Spleen (tissue), 11 donors: ENCODE results near the gene MMP17. TPM values are rescaled to one million over a fixed set of nuclear protein-coding genes. Genes with fewer than 3 reads are reported as not detected.

Experiments used
- DNase-seq: peaks from one replicate; pipeline ENCODE4 v3.0.0-alpha.2; 2020
- H3K27ac ChIP-seq, 8 donors: fragments of 200-600 bp; sonication (generic) in 7 of 8; 1 replicate in 4 of 8; 2 replicates in 4 of 8; pipeline versions ENCODE4 v1.5.0 to v1.8.0; 2016 to 2021; ENCODE audit warnings: inconsistent platforms in 4 of 8, mild to moderate bottlenecking in 4 of 8, moderate library complexity in 1 of 8
- H3K27me3 ChIP-seq, 7 donors: fragments of 200-600 bp; sonication (generic) in 6 of 7; replicated peaks in 1 of 7; 1 replicate in 4 of 7; 2 replicates in 3 of 7; pipeline versions ENCODE4 v1.5.0 to v1.8.0; 2016 to 2021; ENCODE audit warnings: inconsistent platforms in 3 of 7, mild to moderate bottlenecking in 1 of 7
- H3K36me3 ChIP-seq, 6 donors: fragments of 200-600 bp; sonication (generic) in 5 of 6; 1 replicate in 4 of 6; 2 replicates in 2 of 6; pipeline versions ENCODE4 v1.5.0 to v1.8.0; 2016 to 2021; ENCODE audit warnings: inconsistent platforms in 2 of 6
- H3K4me1 ChIP-seq, 6 donors: fragments of 200-600 bp; sonication (generic) in 5 of 6; 1 replicate in 3 of 6; 2 replicates in 3 of 6; pipeline versions ENCODE4 v1.5.0 to v1.8.0; 2016 to 2021; ENCODE audit warnings: inconsistent platforms in 3 of 6
- H3K4me3 ChIP-seq, 8 donors: fragments of 200-600 bp; sonication (generic) in 7 of 8; 1 replicate in 4 of 8; 2 replicates in 4 of 8; pipeline versions ENCODE4 v1.5.0 to v1.8.0; 2016 to 2021; ENCODE audit warnings: inconsistent platforms in 4 of 8, mild to moderate bottlenecking in 4 of 8, moderate library complexity in 2 of 8
- H3K9me3 ChIP-seq, 8 donors: fragments of 200-600 bp; sonication (generic) in 7 of 8; 1 replicate in 4 of 8; 2 replicates in 4 of 8; pipeline versions ENCODE4 v1.5.0 to v1.8.0; 2016 to 2021; ENCODE audit warnings: inconsistent platforms in 4 of 8
- POLR2A ChIP-seq, 3 donors: fragments of 450-650 bp; IDR thresholded peaks; one replicate each; pipeline ENCODE4 v1.5.1; 2017; ENCODE audit warnings: antibody characterized with exemption in 3 of 3, mild to moderate bottlenecking in 1 of 3
- POLR2AphosphoS5 ChIP-seq, 3 donors: sonication (generic); formaldehyde crosslinking; IDR thresholded peaks; one replicate each; pipeline ENCODE4 v1.5.1; 2017; ENCODE audit warnings: antibody characterized with exemption in 3 of 3
- WGBS, 5 donors: extraction: QIAGEN DNeasy Blood & Tissue Kit in 3 of 5; methylation state at CpG; one replicate each; pipeline versions ENCODE4 v1.1.5 to v1.1.7; 2013 to 2018; 5-methylcytosine and 5-hydroxymethylcytosine counted together
- intact Hi-C: fragments of 100-400 bp; cut with DNase I; formaldehyde crosslinking; loops from one replicate; pipeline ENCODE4 v1.15.0; 2023; ENCODE audit warnings: low total_unique reads
- polyA plus RNA-seq, 3 donors: library from polyadenylated mRNA; stranded (reverse); fragments of 200-250 nt; gene quantifications; one replicate each; pipeline ENCODE4 v1.2.1, GENCODE V29; 2013
- total RNA-seq, 7 donors: library from RNA; depleted of rRNA in 3 of 7; stranded (reverse); fragments of >200 nt in 3 of 7; fragmentation: NEBNext Ultra II Directional in 4 of 7; extraction: Animal tissue kit (Norgen Biotek cat#: 25700) in 4 of 7; gene quantifications; one replicate each; pipeline versions ENCODE4 v1.1.0 to v1.2.1, GENCODE V29; 2016 to 2021
- TF ChIP-seq, protein P1 (sequence below), 11 experiments: fragments of 200-600 bp in 7 of 11; fragments of 450-650 bp in 4 of 11; sonication (generic) in 4 of 11; IDR thresholded peaks in 8 of 11; conservative IDR thresholded peaks in 3 of 11; 1 replicate in 7 of 11; 2 replicates in 4 of 11; pipeline versions ENCODE4 v1.4.0 to v1.8.0; 2016 to 2021; ENCODE audit warnings: antibody characterized with exemption in 11 of 11, inconsistent platforms in 4 of 11, mild to moderate bottlenecking in 1 of 11
- donor health status: healthy with polysubstance abuse.
- donor health status: DM: no; HTN: no; CAD: no; lungs with moderate emphysema.
- donor health status: DM: no; HTN: no; CAD: no.
- donor health status: Bipolar disorder and iron deficiency.
- donor health status: healthy.
- donor health status: DM: no; HTN: no; CAD: no.
- donor health status: DM: yes; HTN: yes; CAD: no.

Gene MMP17
- total and polyA plus RNA-seq, 10 donors: 1.4 to 8.4 (median 3.5) TPM

DNA sequence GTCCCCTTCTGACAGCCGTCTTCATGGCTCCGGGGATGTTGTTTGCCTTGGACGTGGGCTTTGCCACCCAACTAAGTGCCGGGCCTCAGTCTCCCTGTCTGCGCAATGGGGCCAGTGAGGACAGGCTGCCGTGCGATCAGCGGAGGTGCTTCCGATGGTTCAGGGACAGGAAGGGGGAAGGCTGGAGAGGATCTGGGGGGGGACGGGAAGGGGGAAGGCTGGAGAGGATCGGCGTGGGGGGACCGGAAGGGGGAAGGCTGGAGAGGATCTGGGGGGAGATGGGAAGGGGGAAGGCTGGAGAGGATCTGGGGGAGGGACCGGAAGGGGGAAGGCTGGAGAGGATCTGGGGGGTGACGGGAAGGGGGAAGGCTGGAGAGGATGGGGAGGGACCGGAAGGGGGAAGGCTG is 3.4 kb downstream of the MMP17 start:
- Histone ChIP-seq H3K4me3 (peak overlapping the region in 4 of 8 donors; percentile 52 to 72 (median 55)), H3K27ac (peak overlapping the region in 5 of 8 donors; percentile 30 to 63 (median 51))
- WGBS, 5 donors: 25 to 44% (median 34%) methylated on average over 3 to 16 of the region's 16 CpGs

GRCh38 chr12:131832321-131833231 is 4.4 kb downstream of the MMP17 start:
- no peak for DNase-seq
- Histone ChIP-seq H3K36me3 (no peaks in the 10 kb centered on the region), H3K4me1 (peaks cover 23 to 48% (median 40%) of the 10 kb centered on the region in 6 donors), H3K27me3 (peaks cover 0 to 84% (median 32%) of the 10 kb centered on the region in 7 donors), H3K9me3 (no peaks in the 10 kb centered on the region), H3K4me3 (peak overlapping the region in 2 of 8 donors; percentile 7 to 33), H3K27ac (no peak overlapping the region)
- 54 to 64% (median 60%) methylated on average over 21 to 31 of the region's 31 CpGs for WGBS, 5 donors
- intact Hi-C loops: no loop called here
- TF ChIP-seq POLR2AphosphoS5 (IDR thresholded peaks at IDR 0.05): no peak
- TF ChIP-seq, protein P1, sequence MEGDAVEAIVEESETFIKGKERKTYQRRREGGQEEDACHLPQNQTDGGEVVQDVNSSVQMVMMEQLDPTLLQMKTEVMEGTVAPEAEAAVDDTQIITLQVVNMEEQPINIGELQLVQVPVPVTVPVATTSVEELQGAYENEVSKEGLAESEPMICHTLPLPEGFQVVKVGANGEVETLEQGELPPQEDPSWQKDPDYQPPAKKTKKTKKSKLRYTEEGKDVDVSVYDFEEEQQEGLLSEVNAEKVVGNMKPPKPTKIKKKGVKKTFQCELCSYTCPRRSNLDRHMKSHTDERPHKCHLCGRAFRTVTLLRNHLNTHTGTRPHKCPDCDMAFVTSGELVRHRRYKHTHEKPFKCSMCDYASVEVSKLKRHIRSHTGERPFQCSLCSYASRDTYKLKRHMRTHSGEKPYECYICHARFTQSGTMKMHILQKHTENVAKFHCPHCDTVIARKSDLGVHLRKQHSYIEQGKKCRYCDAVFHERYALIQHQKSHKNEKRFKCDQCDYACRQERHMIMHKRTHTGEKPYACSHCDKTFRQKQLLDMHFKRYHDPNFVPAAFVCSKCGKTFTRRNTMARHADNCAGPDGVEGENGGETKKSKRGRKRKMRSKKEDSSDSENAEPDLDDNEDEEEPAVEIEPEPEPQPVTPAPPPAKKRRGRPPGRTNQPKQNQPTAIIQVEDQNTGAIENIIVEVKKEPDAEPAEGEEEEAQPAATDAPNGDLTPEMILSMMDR (IDR thresholded peaks at IDR 0.05 in 8 of 11, conservative IDR thresholded peaks at IDR 0.05 in 3 of 11): no peak
- TF ChIP-seq POLR2A (IDR thresholded peaks at IDR 0.05): no peak

More for the DNA sequence above, 3.4 kb downstream of the MMP17 start:
- Histone ChIP-seq H3K27me3 (peaks cover 0 to 84% (median 41%) of the 10 kb centered on the region in 7 donors), H3K4me1 (peaks cover 23 to 52% (median 43%) of the 10 kb centered on the region in 6 donors), H3K9me3 (no peaks in the 10 kb centered on the region), H3K36me3 (no peaks in the 10 kb centered on the region)
- TF ChIP-seq, protein P1 (IDR thresholded peaks at IDR 0.05 in 8 of 11, conservative IDR thresholded peaks at IDR 0.05 in 3 of 11): no peak
- TF ChIP-seq POLR2AphosphoS5 (IDR thresholded peaks at IDR 0.05): no peak
- TF ChIP-seq POLR2A (IDR thresholded peaks at IDR 0.05): no peak
- intact Hi-C loops: no loop called here
- no peak for DNase-seq

GRCh38 chr12:131833288-131833895 is 5.2 kb downstream of the MMP17 start:
- no peak overlapping the region for H3K4me3 ChIP-seq
- no peak for DNase-seq
- no peaks in the 10 kb centered on the region for H3K9me3 ChIP-seq
- no peak overlapping the region for H3K27ac ChIP-seq
- intact Hi-C loops: no loop called here
- H3K36me3 ChIP-seq: no peaks in the 10 kb centered on the region
- peaks cover 23 to 42% (median 34%) of the 10 kb centered on the region in 6 donors for H3K4me1 ChIP-seq
- no peak for TF ChIP-seq POLR2A (IDR thresholded peaks at IDR 0.05)
- no peak for TF ChIP-seq POLR2AphosphoS5 (IDR thresholded peaks at IDR 0.05)
- TF ChIP-seq, protein P1 (IDR thresholded peaks at IDR 0.05 in 8 of 11, conservative IDR thresholded peaks at IDR 0.05 in 3 of 11): no peak
- H3K27me3 ChIP-seq: peaks cover 0 to 84% (median 24%) of the 10 kb centered on the region in 7 donors
- WGBS, 5 donors: 73 to 85% (median 81%) methylated on average over 15 to 23 of the region's 23 CpGs
